ENCODE data around the gene MED13L.
A peak's percentile ranks its signal among the peaks of the same experiment; 100 is the strongest.
"Not testable (repeated sequence)": the region's sequence is repeated elsewhere in the genome, so short reads cannot be mapped to it uniquely, and the experiment has no call there.

Gene MED13L

GRCh38 chr12:116057356-116057755, 220.1 kb downstream of the MED13L start:
- no peak for DNase-seq (ENCODE audit: low read depth, low spot score)
- H3K4me3 ChIP-seq (ENCODE audit: low read length): no peak overlapping the region

- H3K4me3 ChIP-seq (ENCODE audit: low read length): no peak overlapping the region
- peak; percentile 34 for DNase-seq (ENCODE audit: low read depth, low spot score)
These were observed 221.4 kb downstream of the MED13L start for GRCh38 chr12:116055895-116056607.

- no peak for DNase-seq (ENCODE audit: low read depth, low spot score)
- H3K4me3 ChIP-seq (ENCODE audit: low read length): no peak overlapping the region
These were observed 223.2 kb downstream of the MED13L start for GRCh38 chr12:116054280-116054679.

GRCh38 chr12:116053479-116054200, 223.9 kb downstream of the MED13L start:
- no peak overlapping the region for H3K4me3 ChIP-seq (ENCODE audit: low read length)
- DNase-seq (ENCODE audit: low read depth, low spot score): no peak

- DNase-seq (ENCODE audit: low read depth, low spot score): no peak
- no peak overlapping the region for H3K4me3 ChIP-seq (ENCODE audit: low read length)
These were observed 227.2 kb downstream of the MED13L start for GRCh38 chr12:116050275-116050674.

GRCh38 chr12:116048879-116049278, 228.6 kb downstream of the MED13L start:
- H3K4me3 ChIP-seq (ENCODE audit: low read length): no peak overlapping the region
- DNase-seq (ENCODE audit: low read depth, low spot score): no peak

GRCh38 chr12:116046039-116046438, 231.5 kb downstream of the MED13L start:
- H3K4me3 ChIP-seq (ENCODE audit: low read length): no peak overlapping the region
- DNase-seq (ENCODE audit: low read depth, low spot score): no peak

GRCh38 chr12:116045150-116045549, 232.3 kb downstream of the MED13L start:
- no peak for DNase-seq (ENCODE audit: low read depth, low spot score)
- H3K4me3 ChIP-seq (ENCODE audit: low read length): no peak overlapping the region

- DNase-seq (ENCODE audit: low read depth, low spot score): no peak
- no peak overlapping the region for H3K4me3 ChIP-seq (ENCODE audit: low read length)
These were observed 233.6 kb downstream of the MED13L start for GRCh38 chr12:116043659-116044535.

- no peak overlapping the region for H3K4me3 ChIP-seq (ENCODE audit: low read length)
- DNase-seq (ENCODE audit: low read depth, low spot score): no peak
These were observed 237.1 kb downstream of the MED13L start for GRCh38 chr12:116040402-116040801.

GRCh38 chr12:116039081-116039480, 238.4 kb downstream of the MED13L start:
- DNase-seq (ENCODE audit: low read depth, low spot score): no peak
- no peak overlapping the region for H3K4me3 ChIP-seq (ENCODE audit: low read length)

GRCh38 chr12:116037941-116038837, 239.3 kb downstream of the MED13L start:
- no peak overlapping the region for H3K4me3 ChIP-seq (ENCODE audit: low read length)
- no peak for DNase-seq (ENCODE audit: low read depth, low spot score)

- no peak overlapping the region for H3K4me3 ChIP-seq (ENCODE audit: low read length)
- no peak for DNase-seq (ENCODE audit: low read depth, low spot score)
These were observed 243.7 kb downstream of the MED13L start for GRCh38 chr12:116033765-116034164.

- not testable (repeated sequence) for DNase-seq (ENCODE audit: low read depth, low spot score); H3K4me3 ChIP-seq (ENCODE audit: low read length)
These were observed 245.9 kb downstream of the MED13L start for GRCh38 chr12:116031624-116032023.

- H3K4me3 ChIP-seq (ENCODE audit: low read length): no peak overlapping the region
- no peak for DNase-seq (ENCODE audit: low read depth, low spot score)
These were observed 248.9 kb downstream of the MED13L start for GRCh38 chr12:116028619-116029018.

- no peak overlapping the region for H3K4me3 ChIP-seq (ENCODE audit: low read length)
- DNase-seq (ENCODE audit: low read depth, low spot score): no peak
These were observed 250.0 kb downstream of the MED13L start for GRCh38 chr12:116027551-116027821.

- H3K4me3 ChIP-seq (ENCODE audit: low read length): no peak overlapping the region
- no peak for DNase-seq (ENCODE audit: low read depth, low spot score)
These were observed 250.5 kb downstream of the MED13L start for GRCh38 chr12:116026768-116027550.

GRCh38 chr12:116026346-116026745, 251.1 kb downstream of the MED13L start:
- DNase-seq (ENCODE audit: low read depth, low spot score): no peak
- no peak overlapping the region for H3K4me3 ChIP-seq (ENCODE audit: low read length)
